NCI-H510A treated with DMSO at 0.1 percent for 48 hours (cell line): ENCODE results near the gene MSH2.
A peak's percentile ranks its signal among the peaks of the same experiment; 100 is the strongest.
"Not testable (repeated sequence)": the region's sequence is repeated elsewhere in the genome, so short reads cannot be mapped to it uniquely, and the experiment has no call there.

Source experiments
- DNase-seq: peaks from one replicate; lab custom pipeline; 2025; lab: John Stamatoyannopoulos, UW

The MSH2 gene

DNA sequence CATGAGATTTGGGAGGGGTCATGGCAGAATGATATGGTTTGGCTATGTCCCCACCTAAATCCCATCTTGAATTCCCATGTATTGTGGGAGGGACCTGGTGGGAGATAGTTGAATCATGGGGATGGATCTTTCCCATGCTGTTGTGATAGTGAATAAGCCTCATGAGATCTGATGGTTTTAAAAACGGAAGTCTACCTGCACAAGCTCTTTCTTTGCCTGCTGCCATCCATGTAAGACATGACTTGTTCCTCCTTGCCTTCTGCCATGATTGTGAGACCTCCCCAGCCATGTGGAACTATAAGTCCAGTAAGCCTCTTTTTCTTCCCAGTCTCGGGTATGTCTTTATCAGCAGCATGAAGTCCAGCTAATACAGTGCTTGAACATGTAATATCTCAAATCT lies 5.0 kb downstream of the MSH2 start:
- DNase-seq: not testable (repeated sequence)

DNA sequence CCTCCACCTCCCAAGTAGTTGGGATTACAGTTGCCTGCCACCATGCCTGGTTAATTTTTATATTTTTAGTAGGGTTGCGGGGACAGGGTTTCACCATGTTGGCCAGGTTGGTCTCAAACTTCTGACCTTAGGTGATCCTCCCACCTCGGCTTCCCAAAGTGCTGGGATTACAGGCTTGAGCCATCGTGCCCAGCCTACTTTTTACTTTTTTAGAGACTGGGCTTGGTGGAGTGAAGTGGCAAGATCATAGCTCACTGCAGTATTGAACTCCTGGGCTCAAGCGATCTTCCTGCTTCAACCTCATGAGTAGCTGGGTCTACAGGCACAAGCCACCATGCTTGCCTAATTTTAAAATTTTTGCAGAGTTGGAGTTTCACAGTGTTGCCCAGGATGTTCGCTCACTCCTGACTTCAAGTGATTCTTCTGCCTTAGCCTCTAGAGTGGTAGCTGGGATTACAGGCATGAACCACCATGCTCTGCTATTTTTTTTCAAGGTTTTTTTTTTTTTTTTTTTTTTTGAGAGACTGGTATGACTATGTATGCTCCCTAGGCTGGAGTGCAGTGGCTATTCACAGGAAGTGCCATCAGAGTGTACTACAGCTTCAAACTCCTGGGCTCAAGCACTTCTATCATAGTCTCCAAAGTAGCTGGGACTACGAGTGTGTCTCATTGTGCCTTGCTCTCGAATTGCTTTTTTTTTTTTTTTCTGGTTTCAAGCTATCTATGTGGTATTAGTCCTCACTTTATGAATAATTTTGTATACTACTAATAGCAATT lies 11.9 kb downstream of the MSH2 start:
- no peak for DNase-seq

DNA sequence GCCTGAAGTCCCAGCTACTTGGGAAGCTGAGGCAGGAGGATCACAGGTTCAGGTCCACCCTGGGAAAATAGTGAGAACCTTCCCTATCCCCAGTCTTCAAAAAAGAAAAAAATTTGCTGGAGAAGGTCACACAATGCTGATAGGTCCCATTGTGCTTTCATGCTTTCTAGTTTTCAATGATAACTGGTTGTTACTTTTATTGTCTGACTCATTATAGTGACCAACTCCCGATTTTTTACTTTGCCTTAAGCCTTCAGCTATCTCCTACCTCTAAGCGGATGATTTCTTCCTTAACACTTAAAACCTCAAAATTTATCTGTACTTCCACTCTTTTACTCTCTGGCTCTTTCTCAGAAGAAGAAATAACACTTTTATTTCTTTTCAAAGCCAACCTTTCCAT lies 17.3 kb downstream of the MSH2 start:
- DNase-seq: no peak

DNA sequence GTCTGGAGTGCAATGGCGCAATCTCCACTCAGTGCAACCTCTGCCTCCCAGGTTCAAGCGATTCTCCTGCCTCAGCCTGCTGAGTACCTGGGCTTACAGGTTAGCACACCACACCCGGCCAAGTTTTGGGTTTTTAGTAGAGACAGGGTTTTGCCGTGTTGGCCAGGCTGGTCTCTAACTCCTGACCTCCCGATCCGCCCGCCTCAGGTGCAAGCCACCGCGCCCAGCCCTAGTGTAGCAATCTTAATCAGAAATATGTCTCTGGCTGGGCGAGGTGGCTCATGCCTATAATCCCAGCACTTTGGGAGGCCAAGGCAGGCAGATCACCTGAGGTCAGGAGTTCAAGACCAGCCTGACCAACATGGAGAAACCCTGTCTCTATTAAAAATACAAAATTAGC lies 17.7 kb downstream of the MSH2 start:
- DNase-seq: not testable (repeated sequence)

DNA sequence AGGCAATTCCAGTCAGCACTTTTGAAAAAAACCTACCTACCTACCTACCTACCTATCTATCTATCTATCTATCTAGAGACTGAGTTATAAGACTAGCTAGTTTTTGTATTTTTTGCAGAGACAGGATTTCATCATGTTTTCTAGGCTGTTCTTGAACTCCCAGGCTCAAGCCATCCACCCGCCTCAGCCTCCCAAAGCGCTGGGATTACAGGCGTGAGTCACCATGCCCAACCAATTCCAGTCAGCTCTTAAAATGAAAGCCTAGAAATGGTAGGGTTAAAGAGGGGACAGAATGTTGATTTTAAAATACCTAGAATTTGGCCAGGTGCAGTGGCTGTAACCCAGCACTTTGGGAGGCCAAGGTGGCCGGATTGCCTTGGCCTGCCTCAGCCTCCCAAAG lies 19.1 kb downstream of the MSH2 start:
- DNase-seq: no peak

DNA sequence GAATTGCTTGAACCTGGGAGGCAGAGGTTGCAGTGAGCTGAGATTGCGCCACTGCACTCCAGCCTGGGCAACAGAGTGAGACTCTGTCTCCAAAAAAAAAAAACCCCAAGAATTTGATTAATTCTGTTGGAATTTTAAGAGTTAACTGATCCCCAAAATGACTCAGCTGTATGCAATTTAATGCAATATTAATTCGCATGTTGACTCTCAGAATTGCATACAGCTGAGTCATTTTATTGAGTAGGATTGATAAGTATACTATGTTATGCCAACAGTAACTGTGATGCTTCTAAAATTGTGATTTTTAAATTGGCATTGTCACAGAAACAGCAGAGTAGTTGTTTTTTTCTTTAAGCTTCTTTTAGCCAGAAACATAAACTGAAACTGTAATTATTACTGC lies 19.6 kb downstream of the MSH2 start:
- DNase-seq: no peak

DNA sequence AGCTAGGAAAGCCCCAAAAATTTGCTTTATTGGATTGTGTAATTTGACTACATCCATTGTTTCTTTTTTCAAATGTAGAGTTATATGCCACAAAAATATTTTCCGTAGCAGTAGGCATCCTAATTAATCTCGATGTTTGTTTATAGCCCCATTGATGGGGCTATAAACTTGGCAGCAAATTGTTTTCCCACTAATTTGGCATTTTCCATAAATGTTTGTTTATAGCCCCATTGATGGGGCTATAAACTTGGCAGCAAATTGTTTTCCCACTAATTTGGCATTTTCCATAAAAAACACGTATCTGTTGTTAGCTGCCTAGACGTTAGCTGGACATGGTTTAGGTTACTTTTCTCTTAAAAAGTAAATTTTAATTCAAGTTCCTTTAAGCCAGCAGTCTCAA lies 23.8 kb downstream of the MSH2 start:
- no peak for DNase-seq

DNA sequence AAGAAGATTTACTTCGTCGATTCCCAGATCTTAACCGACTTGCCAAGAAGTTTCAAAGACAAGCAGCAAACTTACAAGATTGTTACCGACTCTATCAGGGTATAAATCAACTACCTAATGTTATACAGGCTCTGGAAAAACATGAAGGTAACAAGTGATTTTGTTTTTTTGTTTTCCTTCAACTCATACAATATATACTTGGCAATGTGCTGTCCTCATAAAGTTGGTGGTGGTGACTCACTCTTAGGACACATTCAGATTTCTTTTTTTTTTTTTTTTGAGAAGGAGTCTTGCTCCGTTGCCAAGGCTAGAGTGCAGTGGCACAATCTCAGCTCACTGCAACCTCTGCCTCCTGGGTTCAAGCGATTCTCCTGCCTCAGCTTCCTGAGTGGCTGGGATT lies 26.8 kb downstream of the MSH2 start:
- no peak for DNase-seq

DNA sequence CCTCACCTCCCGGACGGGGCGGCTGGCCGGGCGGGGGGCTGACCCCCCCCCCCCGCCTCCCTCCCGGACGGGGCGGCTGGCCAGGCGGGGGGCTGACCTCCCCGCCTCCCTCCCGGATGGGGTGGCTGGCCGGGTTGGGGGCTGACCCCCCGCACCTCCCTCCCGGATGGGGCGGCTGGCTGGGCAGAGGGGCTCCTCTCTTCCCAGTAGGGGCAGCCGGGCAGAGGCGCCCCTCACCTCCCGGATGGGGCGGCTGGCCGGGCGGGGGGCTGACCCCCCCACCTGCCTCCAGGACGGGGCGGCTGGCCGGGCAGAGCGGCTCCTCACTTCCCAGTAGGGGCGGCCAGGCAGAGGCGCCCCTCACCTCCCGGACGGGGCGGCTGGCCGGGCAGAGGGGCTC lies 30.1 kb downstream of the MSH2 start:
- DNase-seq: not testable (repeated sequence)

DNA sequence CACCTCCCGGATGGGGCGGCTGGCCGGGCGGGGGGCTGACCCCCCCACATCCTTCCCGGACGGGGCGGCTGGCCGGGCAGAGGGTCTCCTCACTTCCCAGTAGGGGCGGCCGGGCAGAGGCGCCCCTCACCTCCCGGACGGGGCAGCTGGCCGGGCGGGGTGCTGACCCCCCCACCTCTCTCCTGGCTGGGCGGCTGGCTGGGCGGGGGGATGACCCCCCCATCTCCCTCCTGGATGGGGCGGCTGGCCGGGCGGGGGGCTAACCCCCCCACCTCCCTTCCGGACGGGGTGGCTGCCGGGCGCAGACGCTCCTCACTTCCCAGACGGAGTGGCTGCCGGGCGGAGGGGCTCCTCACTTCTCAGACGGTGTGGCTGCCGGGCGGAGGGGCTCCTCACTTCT lies 30.5 kb downstream of the MSH2 start:
- not testable (repeated sequence) for DNase-seq

DNA sequence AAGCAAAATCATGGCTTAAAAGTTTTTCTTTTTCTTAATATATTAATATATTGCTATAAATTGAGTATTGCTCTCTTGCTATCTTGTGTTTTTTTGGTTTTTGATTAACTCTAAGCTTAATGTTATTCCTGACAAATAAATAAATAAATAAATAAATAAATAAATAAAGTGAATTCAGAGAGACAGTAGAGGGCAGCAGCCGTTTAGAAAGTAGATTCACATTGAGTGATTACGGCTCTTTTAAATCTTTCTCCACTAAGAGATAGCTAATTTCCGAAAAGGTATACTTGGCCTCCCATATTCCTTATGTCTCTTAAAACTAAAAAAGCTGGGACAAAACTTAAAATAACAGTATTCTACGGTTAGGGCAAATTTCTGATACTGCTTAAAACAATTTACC lies 34.3 kb downstream of the MSH2 start:
- peak; percentile 43 for DNase-seq

DNA sequence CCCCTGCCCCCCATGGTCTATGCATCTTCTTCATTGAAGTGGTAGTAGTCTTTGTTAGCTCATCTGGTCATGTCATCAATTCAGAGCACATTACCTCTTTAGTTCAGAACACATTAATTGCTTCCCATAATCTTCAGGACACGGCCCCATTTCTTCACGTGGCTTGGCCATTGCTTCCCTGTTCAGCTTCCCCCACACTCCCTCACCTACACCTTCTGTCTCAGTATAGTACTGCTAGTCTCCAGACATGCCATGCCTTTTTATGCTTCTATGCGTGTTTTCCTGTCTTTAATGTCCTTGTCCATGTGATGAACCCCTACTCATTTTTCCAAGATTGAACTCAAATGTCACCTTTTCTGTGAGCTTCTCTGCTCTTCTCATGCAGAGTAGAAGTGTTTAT lies 35.1 kb downstream of the MSH2 start:
- no peak for DNase-seq

DNA sequence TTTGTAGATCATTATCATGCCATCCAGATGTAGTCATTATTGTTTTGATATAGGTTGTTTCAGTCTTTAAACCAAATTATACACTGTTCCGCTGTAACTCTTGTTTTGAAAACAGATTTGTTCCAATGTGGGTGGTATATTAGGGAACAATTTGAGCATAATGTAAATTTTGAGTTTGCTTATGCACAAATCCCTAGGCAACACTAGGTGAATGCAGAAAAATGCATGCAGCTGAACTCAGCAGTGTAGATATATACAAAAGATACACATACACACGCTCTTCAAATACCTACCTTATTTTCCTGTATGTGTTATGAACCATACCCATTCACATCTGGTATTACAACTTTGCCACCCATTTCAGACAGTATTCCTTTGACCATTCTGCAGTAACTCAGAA lies 35.8 kb downstream of the MSH2 start:
- DNase-seq: no peak

DNA sequence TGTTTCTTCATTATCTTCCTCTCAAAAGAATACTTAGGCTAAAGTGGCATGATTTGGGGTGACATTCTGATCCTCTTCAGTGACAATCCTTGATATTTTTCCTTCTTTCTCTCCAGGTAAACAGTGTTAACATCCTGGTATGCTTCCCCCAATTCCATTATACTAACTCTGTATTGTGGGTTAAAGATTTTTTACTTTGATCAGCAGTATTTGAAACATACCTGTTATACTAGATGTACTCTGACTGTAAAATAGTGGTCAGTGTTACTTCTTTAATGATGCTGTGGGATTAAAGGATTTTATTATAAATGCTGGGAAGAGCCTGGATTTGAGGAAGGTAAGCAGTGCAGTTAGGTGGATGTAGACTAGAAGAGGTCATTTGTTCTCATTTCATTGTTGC lies 48.8 kb downstream of the MSH2 start:
- DNase-seq: no peak

DNA sequence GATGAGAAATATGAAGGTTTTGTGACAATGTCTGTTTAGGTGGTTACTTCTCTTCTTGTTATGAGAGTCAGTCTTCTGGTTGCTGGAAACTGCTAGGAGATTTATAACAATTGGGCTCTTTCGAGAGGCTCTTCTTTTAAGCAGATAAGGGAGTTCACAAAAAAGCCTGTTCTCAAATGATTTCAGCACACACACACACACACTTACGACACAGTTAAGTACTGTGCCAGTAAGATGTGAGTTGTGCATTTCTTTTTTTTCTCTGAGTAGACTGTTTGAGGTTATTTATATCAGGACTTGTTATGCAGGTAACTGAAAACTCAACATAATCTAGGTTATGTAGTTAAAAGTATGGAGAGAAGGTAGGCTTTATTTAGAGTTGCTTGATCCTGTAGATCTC lies 49.8 kb downstream of the MSH2 start:
- no peak for DNase-seq

DNA sequence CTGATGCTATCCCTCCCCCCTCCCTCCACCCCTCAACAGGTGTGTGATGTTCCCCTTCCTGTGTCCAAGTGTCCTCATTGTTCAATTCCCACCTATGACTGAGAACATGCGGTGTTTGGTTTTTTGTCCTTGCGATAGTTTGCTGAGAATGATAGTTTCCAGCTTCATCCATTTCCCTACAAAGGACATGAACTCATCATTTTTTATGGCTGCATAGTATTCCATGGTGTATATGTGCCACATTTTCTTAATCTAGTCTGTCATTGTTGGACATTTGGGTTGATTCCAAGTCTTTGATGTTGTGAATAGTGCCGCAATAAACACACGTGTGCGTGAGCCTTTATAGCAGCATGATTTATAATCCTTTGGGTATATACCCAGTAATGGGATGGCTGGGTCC lies 51.9 kb downstream of the MSH2 start:
- not testable (repeated sequence) for DNase-seq

DNA sequence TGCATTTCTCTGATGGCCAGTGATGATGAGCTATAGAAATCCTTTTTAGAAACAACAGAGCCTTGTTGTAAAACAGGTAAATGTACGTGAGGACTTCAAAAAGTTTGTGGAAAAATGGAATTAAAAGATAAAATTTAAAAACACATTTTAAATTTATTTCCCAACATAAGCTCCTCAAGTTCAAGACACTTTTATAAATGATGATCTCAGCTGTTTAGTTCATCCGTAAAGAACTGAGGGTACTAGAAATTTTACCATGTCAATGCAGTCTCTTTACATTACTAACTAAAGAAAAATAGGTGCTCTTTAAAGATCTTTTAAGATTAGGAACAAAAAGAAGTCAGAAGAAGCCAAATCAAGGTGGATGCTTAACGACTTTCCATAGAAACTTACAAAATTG lies 52.5 kb downstream of the MSH2 start:
- no peak for DNase-seq

DNA sequence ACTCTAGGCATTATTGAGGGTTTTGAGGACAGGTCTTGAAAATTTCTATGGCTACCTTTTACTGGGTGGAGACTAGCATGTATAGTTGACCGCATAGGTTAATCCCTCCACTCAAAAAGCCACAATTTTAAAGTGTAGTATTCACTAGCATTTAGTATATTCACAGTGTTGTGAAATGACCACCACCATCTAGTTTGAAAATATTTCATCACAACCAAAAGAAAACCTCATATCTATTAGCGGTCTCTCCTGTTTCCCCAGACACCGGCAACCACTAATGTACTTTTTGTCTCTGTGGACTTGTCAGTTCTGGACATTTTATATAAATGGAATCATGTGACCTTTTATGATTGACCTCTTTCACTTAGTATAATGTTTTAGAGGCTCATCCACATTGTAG lies 53.9 kb downstream of the MSH2 start:
- no peak for DNase-seq

DNA sequence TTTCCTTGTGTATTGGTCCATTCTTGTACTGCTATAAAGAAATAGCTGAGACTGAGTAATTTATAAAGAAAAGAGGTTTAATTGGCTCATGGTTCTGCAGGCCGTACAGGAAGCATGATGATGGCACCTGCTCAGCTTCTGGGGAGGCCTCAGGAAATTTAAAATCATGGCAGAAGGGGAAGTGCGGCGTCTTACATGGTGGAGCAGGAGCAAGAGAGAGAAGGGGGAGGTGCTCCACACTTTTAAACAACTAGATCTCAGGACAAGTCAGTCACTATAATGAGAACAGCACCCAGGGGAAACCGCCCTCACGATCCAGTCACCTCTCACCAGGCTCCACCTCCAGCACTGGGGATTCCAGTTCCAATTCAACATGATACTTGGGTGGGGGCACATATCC lies 54.3 kb downstream of the MSH2 start:
- no peak for DNase-seq

DNA sequence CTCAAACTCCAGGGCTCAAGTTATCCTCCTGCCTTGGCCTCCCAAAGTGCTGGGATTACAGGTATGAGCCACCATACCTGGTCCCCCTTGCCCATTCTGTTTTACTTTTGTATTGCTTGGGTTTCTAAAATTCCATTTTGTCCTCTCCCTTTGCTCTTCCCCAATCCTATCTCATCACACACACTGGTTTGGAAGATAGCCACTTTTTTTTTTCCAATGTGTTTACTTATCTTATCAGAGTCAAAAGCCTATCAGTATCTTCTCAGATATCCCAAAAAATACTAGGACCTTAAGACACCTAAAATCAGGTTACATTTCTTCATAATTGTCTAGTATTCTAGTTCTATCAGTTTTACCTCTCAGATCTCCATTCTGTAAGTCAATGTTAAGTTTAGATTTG lies 56.1 kb downstream of the MSH2 start:
- DNase-seq: no peak

DNA sequence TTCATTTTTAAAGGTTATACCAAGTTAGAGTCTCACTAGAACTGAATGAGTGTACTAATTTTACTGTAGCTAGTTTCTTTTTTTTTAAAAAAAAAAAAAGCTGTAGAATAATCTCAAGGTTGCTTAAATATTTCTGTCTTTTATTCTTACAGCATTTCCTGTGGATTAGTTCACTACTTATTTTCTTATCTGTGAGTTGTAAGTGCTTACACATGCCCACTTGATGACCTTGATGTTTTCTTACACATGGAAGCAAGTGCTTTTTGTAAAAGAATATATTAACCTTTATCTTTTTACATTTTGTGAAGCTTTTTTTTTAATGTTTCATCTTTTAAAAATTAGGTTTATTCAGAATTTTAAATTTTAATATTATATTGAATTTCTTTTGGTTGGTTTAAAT lies 57.8 kb downstream of the MSH2 start:
- no peak for DNase-seq

DNA sequence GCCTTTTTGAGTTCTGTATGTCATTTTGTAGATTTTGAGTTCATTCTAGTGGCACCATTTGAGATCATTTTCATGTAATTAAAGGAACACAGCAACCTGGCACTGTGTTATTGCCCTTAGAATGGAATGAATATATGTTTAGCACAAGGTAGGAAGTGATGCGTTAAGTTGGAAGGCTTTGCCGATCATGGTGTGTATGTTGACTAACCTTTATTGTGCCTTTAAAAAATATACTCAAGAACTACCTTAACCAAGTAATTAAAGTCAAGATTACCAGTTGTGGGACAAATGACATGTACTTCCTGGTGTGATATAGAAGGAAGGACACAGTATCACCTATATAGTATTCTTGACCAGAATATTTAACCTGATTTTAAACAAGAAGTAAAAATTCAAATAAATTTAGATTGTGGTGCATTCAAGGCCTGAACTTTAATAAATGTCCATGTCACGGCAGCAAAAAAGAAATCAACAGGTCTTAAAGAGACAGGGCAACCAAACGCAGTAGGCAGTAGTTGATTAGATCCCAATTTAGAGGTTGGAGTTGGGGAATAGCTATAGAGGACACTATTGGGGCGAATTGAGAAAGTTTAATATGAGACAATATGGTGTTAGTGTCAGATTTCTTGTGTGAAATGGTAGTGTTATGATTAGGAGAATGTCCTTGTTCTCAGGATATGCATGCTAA lies 68.6 kb downstream of the MSH2 start:
- DNase-seq: no peak

DNA sequence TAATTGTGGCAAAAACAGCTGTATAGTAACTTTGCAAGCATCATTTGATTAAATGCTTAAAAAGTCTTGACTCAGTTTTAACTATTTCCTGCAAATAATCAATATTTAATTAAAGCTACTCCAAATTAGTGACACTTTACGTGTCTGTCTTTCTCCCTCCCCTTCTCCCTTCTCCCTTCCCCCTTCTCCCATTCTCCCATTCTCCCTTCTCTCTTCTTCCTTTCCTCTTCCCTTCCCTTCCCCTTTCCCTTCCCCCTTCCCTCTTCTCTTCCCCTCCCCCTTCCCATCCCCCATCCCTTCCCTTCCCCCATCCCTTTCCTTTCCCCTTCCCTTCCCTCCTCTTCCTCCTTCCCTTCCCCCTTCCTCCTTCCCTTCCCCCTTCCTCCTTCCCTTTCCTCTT lies 76.9 kb downstream of the MSH2 start:
- DNase-seq: no peak

DNA sequence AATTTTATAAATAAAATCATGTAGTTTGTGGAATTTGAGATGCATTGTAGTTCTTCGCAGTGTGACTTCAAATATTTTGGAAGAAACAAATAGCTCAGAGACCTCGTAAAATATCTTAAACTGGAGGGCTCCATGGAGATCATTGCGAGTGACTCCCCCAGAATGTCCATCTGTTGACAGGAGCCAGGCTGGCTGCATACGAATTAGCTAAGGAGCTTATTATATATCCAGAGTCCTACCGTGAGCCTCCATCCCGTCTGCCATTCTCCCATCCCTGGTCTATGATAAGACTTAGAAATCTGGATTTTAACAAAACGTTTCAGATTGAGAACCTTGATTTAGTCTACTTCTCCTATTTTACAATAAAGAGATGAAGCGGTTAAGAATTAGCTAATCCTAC lies 80.2 kb downstream of the MSH2 start:
- DNase-seq: no peak
